HEK293 (cell line): ENCODE measurements around the gene PHF10.

Experiments used
- CTCF ChIA-PET: fragments of 350-600 bp; formaldehyde crosslinking; extraction: SDS; loops from one replicate; lab custom pipeline; 2021; ENCODE audit warnings: antibody characterized with exemption; lab: Yijun Ruan, JAX
- POLR2A ChIA-PET: fragments of 300-600 bp; formaldehyde crosslinking; extraction: SDS; loops from one replicate; lab custom pipeline; 2020; ENCODE audit warnings: antibody characterized with exemption, inconsistent platforms; lab: Yijun Ruan, JAX
- H3K27ac ChIP-seq: fragments of 200-500 bp; sonication (Bioruptor generic); 2 replicates; pipeline ENCODE4 v1.5.1; 2014; ENCODE audit warnings: low read depth, low read length, control low read depth, inconsistent platforms; ENCODE audit errors: extremely low read depth
- H3K36me3 ChIP-seq, 2 experiments: fragments of 200-500 bp in 1 of 2; sonication (Bioruptor generic) in 1 of 2; 1 replicate in 1 of 2; 2 replicates in 1 of 2; pipeline ENCODE4 v1.5.1; 2014 to 2017; ENCODE audit warnings: inconsistent platforms in 2 of 2, low read length in 2 of 2; ENCODE audit not compliant: control insufficient read depth in 2 of 2, insufficient read depth in 1 of 2
- H3K4me1 ChIP-seq: fragments of 200-500 bp; sonication (Bioruptor generic); 2 replicates; pipeline ENCODE4 v1.5.1; 2014; ENCODE audit warnings: mild to moderate bottlenecking, low read length, inconsistent platforms; ENCODE audit not compliant: control insufficient read depth, insufficient read depth
- H3K4me3 ChIP-seq: 2 replicates; pipeline ENCODE4 v1.5.1; 2011; ENCODE audit warnings: low read depth, mild to moderate bottlenecking, control low read depth, low read length, moderate library complexity
- H3K9me3 ChIP-seq: fragments of 200-500 bp; sonication (Bioruptor generic); 2 replicates; pipeline ENCODE4 v1.5.1; 2014; ENCODE audit warnings: low read depth, low read length, inconsistent platforms; ENCODE audit not compliant: control insufficient read depth, insufficient read depth
- FEZF1 ChIP-seq: fragments of 450-650 bp; formaldehyde crosslinking; IDR thresholded peaks from 2 replicates; pipeline ENCODE4 v1.5.1; 2016; ENCODE audit warnings: missing biosample characterization, missing genetic modification characterization
- GFI1B ChIP-seq: fragments of 450-650 bp; formaldehyde crosslinking; IDR thresholded peaks from 2 replicates; pipeline ENCODE4 v1.5.1; 2016; ENCODE audit warnings: missing biosample characterization, missing genetic modification characterization
- GLIS2 ChIP-seq: fragments of 450-650 bp; formaldehyde crosslinking; IDR thresholded peaks from 2 replicates; pipeline ENCODE4 v1.5.1; 2016; ENCODE audit warnings: missing biosample characterization, missing genetic modification characterization
- HOXC10 ChIP-seq: sonication (generic); formaldehyde crosslinking; IDR thresholded peaks from 2 replicates; pipeline ENCODE4 v1.8.1; 2023; ENCODE audit warnings: mild to moderate bottlenecking, missing genetic modification reagents
- HOXD13 ChIP-seq: sonication (generic); formaldehyde crosslinking; IDR thresholded peaks from 2 replicates; pipeline ENCODE4 v1.8.0; 2022; ENCODE audit warnings: missing genetic modification reagents, borderline replicate concordance
- PRDM1 ChIP-seq: fragments of 450-650 bp; formaldehyde crosslinking; IDR thresholded peaks from 2 replicates; pipeline ENCODE4; 2016; ENCODE audit warnings: missing biosample characterization, missing genetic modification characterization
- SCRT1 ChIP-seq: fragments of 450-650 bp; formaldehyde crosslinking; IDR thresholded peaks from 2 replicates; pipeline ENCODE4 v1.5.1; 2016; ENCODE audit warnings: missing biosample characterization, missing genetic modification characterization, borderline replicate concordance
- ZBTB21 ChIP-seq: fragments of 450-650 bp; formaldehyde crosslinking; IDR thresholded peaks from 2 replicates; pipeline ENCODE4 v1.5.1; 2017; ENCODE audit warnings: missing biosample characterization, missing genetic modification characterization
- ZFP41 ChIP-seq: fragments of 450-650 bp; formaldehyde crosslinking; IDR thresholded peaks from 2 replicates; pipeline ENCODE4 v1.5.1; 2016; ENCODE audit warnings: missing biosample characterization, missing genetic modification characterization, borderline replicate concordance
- ZNF132 ChIP-seq: fragments of 450-650 bp; formaldehyde crosslinking; IDR thresholded peaks from 2 replicates; pipeline ENCODE4 v1.5.1; 2017; ENCODE audit warnings: missing biosample characterization, missing genetic modification characterization, borderline replicate concordance
- ZNF157 ChIP-seq: fragments of 450-650 bp; formaldehyde crosslinking; IDR thresholded peaks from 2 replicates; pipeline ENCODE4 v1.5.1; 2016; ENCODE audit warnings: missing biosample characterization, missing genetic modification characterization
- ZNF19 ChIP-seq: fragments of 450-650 bp; formaldehyde crosslinking; IDR thresholded peaks from 2 replicates; pipeline ENCODE4; 2016; ENCODE audit warnings: missing biosample characterization, missing genetic modification characterization, low read depth
- ZNF239 ChIP-seq: fragments of 450-650 bp; formaldehyde crosslinking; IDR thresholded peaks from 2 replicates; pipeline ENCODE4 v1.5.1; 2016; ENCODE audit warnings: missing biosample characterization, missing genetic modification characterization
- ZNF335 ChIP-seq: fragments of 450-650 bp; formaldehyde crosslinking; conservative IDR thresholded peaks from 2 replicates; pipeline ENCODE4 v1.5.1; 2016; ENCODE audit warnings: missing biosample characterization, missing genetic modification characterization
- ZNF394 ChIP-seq: fragments of 450-650 bp; formaldehyde crosslinking; IDR thresholded peaks from 2 replicates; pipeline ENCODE4 v1.5.1; 2016; ENCODE audit warnings: missing biosample characterization, missing genetic modification characterization, mild to moderate bottlenecking, moderate library complexity, borderline replicate concordance
- ZNF501 ChIP-seq: fragments of 450-650 bp; formaldehyde crosslinking; IDR thresholded peaks from 2 replicates; pipeline ENCODE4 v1.5.1; 2016; ENCODE audit warnings: missing biosample characterization, missing genetic modification characterization
- ZNF530 ChIP-seq: fragments of 450-650 bp; formaldehyde crosslinking; IDR thresholded peaks from 2 replicates; pipeline ENCODE4 v1.5.1; 2016; ENCODE audit warnings: low read depth, missing biosample characterization, missing genetic modification characterization
- ZNF548 ChIP-seq: fragments of 450-650 bp; formaldehyde crosslinking; IDR thresholded peaks from 2 replicates; pipeline ENCODE4 v1.5.1; 2016; ENCODE audit warnings: missing biosample characterization, missing genetic modification characterization
- ZNF660 ChIP-seq: fragments of 450-650 bp; IDR thresholded peaks from 2 replicates; pipeline ENCODE4 v1.5.1; 2018; ENCODE audit warnings: missing biosample characterization, mild to moderate bottlenecking, missing genetic modification characterization
- ZNF747 ChIP-seq: fragments of 450-650 bp; formaldehyde crosslinking; IDR thresholded peaks from 2 replicates; pipeline ENCODE4 v1.5.1; 2016; ENCODE audit warnings: missing biosample characterization, missing genetic modification characterization
- ZNF791 ChIP-seq: fragments of 450-650 bp; formaldehyde crosslinking; IDR thresholded peaks from 2 replicates; pipeline ENCODE4 v1.5.1; 2016; ENCODE audit warnings: missing biosample characterization, missing genetic modification characterization
- TF ChIP-seq, protein P1 (sequence below): IDR thresholded peaks from 2 replicates; pipeline ENCODE4 v1.6.1; 2011; ENCODE audit warnings: mild to moderate bottlenecking, low read depth, low read length, borderline replicate concordance
- TF ChIP-seq, protein P2 (sequence below): fragments of 450-650 bp; formaldehyde crosslinking; IDR thresholded peaks from 2 replicates; pipeline ENCODE4 v1.5.1; 2016; ENCODE audit warnings: missing biosample characterization, missing genetic modification characterization
- TF ChIP-seq, protein P3 (sequence below): fragments of 450-650 bp; formaldehyde crosslinking; IDR thresholded peaks from 2 replicates; pipeline ENCODE4 v1.5.1; 2016; ENCODE audit warnings: missing biosample characterization, missing genetic modification characterization
- TF ChIP-seq, protein P4 (sequence below): fragments of 450-650 bp; formaldehyde crosslinking; IDR thresholded peaks from 2 replicates; pipeline ENCODE4 v1.5.1; 2016; ENCODE audit warnings: missing biosample characterization, missing genetic modification characterization
- TF ChIP-seq, protein P5 (sequence below): fragments of 450-650 bp; formaldehyde crosslinking; IDR thresholded peaks from 2 replicates; pipeline ENCODE4 v1.5.1; 2016; ENCODE audit warnings: missing biosample characterization, missing genetic modification characterization
- TF ChIP-seq, protein P6 (sequence below): fragments of 450-650 bp; formaldehyde crosslinking; IDR thresholded peaks from 2 replicates; pipeline ENCODE4 v1.5.1; 2016; ENCODE audit warnings: missing biosample characterization, missing genetic modification characterization

The PHF10 gene

DNA sequence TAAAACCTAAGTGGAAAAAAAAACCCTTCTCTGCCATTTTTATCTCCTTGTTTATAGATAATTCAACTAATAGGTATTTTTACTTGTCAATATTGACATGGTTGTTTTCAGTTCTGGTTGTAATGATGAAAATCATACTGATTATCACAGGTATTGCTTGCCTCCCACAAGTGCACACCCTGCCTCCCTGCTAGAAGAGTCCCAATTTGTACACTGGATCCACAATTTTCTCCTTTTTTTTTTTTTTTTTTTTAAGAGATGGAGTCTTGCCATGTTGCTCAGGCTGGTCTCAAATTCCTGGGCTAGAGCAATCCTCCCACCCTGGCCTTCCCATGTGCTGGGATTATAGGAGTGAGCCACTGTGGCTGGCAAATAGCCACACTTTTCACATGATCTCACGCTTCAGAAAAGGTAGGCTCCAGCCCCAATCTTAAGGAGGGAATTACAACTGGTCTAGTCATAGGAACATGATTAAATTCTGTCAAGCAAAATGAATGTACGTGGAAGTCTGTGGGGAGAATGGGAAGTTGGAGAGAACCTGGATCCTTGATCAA, 14.8 kb upstream of the PHF10 start:
- H3K4me3 ChIP-seq = no peak overlapping the region
- H3K4me1 ChIP-seq = peaks cover 13% of the 10 kb centered on the region
- peak overlapping the region; percentile 18 for H3K27ac ChIP-seq
- H3K9me3 ChIP-seq = no peaks in the 10 kb centered on the region
- no peaks in the 10 kb centered on the region for H3K36me3 ChIP-seq
- ChIA-PET CTCF (no interaction called here), POLR2A (interaction anchor here (1.2 kb wide), 1 partner anchor 14 kb away, joined by 3 read pairs; no protein-coding TSS in a partner anchor)
- TF ChIP-seq, protein P1, sequence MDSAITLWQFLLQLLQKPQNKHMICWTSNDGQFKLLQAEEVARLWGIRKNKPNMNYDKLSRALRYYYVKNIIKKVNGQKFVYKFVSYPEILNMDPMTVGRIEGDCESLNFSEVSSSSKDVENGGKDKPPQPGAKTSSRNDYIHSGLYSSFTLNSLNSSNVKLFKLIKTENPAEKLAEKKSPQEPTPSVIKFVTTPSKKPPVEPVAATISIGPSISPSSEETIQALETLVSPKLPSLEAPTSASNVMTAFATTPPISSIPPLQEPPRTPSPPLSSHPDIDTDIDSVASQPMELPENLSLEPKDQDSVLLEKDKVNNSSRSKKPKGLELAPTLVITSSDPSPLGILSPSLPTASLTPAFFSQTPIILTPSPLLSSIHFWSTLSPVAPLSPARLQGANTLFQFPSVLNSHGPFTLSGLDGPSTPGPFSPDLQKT = no peak
- TF ChIP-seq, protein P2, sequence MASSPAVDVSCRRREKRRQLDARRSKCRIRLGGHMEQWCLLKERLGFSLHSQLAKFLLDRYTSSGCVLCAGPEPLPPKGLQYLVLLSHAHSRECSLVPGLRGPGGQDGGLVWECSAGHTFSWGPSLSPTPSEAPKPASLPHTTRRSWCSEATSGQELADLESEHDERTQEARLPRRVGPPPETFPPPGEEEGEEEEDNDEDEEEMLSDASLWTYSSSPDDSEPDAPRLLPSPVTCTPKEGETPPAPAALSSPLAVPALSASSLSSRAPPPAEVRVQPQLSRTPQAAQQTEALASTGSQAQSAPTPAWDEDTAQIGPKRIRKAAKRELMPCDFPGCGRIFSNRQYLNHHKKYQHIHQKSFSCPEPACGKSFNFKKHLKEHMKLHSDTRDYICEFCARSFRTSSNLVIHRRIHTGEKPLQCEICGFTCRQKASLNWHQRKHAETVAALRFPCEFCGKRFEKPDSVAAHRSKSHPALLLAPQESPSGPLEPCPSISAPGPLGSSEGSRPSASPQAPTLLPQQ (tag by site-specific recombination) = 0 out of 2 replicates have a peak, but pooled peaks have one; percentile 8
- no peak for TF ChIP-seq ZFP41
- 0 out of 2 replicates have a peak, but pooled peaks have one; percentile 34 for TF ChIP-seq ZNF501 (tag by site-specific recombination)
- TF ChIP-seq, protein P3, sequence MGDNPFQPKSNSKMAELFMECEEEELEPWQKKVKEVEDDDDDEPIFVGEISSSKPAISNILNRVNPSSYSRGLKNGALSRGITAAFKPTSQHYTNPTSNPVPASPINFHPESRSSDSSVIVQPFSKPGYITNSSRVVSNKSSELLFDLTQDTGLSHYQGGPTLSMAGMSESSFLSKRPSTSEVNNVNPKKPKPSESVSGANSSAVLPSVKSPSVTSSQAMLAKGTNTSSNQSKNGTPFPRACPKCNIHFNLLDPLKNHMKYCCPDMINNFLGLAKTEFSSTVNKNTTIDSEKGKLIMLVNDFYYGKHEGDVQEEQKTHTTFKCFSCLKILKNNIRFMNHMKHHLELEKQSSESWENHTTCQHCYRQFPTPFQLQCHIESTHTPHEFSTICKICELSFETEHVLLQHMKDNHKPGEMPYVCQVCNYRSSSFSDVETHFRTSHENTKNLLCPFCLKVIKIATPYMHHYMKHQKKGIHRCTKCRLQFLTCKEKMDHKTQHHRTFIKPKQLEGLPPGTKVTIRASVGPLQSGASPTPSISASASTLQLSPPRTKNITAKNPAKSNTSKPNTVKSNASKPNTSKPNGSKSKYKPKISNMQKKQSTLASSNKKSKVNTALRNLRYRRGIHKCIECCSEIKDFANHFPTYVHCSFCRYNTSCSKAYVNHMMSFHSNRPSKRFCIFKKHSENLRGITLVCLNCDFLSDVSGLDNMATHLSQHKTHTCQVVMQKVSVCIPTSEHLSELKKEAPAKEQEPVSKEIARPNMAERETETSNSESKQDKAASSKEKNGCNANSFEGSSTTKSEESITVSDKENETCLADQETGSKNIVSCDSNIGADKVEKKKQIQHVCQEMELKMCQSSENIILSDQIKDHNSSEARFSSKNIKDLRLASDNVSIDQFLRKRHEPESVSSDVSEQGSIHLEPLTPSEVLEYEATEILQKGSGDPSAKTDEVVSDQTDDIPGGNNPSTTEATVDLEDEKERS (tag by site-specific recombination) = no peak
- TF ChIP-seq ZNF791 (tag by site-specific recombination) = no peak
- no peak for TF ChIP-seq ZNF530 (tag by site-specific recombination)
- no peak for TF ChIP-seq HOXD13 (CRISPR knock-in tag)
- TF ChIP-seq SCRT1 (tag by site-specific recombination) = peak; percentile 57; the same call in 1 of the 2 replicates
- no peak for TF ChIP-seq ZNF548 (tag by site-specific recombination)
- TF ChIP-seq ZNF394 (tag by site-specific recombination) = no peak
- TF ChIP-seq, protein P4, sequence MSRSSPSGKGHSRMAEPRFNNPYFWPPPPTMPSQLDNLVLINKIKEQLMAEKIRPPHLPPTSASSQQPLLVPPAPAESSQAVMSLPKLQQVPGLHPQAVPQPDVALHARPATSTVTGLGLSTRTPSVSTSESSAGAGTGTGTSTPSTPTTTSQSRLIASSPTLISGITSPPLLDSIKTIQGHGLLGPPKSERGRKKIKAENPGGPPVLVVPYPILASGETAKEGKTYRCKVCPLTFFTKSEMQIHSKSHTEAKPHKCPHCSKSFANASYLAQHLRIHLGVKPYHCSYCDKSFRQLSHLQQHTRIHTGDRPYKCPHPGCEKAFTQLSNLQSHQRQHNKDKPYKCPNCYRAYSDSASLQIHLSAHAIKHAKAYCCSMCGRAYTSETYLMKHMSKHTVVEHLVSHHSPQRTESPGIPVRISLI (tag by site-specific recombination) = 0 out of 2 replicates have a peak, but pooled peaks have one; percentile 55
- peak; percentile 35; the same call in 1 of the 2 replicates for TF ChIP-seq ZNF335
- no peak for TF ChIP-seq PRDM1 (tag by site-specific recombination)
- TF ChIP-seq ZNF19 (tag by site-specific recombination) = no peak
- TF ChIP-seq, protein P5, sequence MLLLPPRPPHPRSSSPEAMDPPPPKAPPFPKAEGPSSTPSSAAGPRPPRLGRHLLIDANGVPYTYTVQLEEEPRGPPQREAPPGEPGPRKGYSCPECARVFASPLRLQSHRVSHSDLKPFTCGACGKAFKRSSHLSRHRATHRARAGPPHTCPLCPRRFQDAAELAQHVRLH (tag by site-specific recombination) = no peak
- TF ChIP-seq ZNF157 = no peak
- TF ChIP-seq ZNF132 (tag by site-specific recombination) = no peak
- TF ChIP-seq ZNF660 (tag by site-specific recombination) = no peak
- peak; percentile 54; the same call in 1 of the 2 replicates for TF ChIP-seq FEZF1
- TF ChIP-seq, protein P6, sequence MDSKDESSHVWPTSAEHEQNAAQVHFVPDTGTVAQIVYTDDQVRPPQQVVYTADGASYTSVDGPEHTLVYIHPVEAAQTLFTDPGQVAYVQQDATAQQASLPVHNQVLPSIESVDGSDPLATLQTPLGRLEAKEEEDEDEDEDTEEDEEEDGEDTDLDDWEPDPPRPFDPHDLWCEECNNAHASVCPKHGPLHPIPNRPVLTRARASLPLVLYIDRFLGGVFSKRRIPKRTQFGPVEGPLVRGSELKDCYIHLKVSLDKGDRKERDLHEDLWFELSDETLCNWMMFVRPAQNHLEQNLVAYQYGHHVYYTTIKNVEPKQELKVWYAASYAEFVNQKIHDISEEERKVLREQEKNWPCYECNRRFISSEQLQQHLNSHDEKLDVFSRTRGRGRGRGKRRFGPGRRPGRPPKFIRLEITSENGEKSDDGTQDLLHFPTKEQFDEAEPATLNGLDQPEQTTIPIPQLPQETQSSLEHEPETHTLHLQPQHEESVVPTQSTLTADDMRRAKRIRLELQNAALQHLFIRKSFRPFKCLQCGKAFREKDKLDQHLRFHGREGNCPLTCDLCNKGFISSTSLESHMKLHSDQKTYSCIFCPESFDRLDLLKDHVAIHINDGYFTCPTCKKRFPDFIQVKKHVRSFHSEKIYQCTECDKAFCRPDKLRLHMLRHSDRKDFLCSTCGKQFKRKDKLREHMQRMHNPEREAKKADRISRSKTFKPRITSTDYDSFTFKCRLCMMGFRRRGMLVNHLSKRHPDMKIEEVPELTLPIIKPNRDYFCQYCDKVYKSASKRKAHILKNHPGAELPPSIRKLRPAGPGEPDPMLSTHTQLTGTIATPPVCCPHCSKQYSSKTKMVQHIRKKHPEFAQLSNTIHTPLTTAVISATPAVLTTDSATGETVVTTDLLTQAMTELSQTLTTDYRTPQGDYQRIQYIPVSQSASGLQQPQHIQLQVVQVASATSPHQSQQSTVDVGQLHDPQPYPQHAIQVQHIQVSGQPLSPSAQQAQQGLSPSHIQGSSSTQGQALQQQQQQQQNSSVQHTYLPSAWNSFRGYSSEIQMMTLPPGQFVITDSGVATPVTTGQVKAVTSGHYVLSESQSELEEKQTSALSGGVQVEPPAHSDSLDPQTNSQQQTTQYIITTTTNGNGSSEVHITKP = 0 out of 2 replicates have a peak, but pooled peaks have one; percentile 48
- TF ChIP-seq ZBTB21 (tag by site-specific recombination) = no peak
- TF ChIP-seq GLIS2 (tag by site-specific recombination) = no peak
- no peak for TF ChIP-seq ZNF239 (tag by site-specific recombination)
- TF ChIP-seq HOXC10 = no peak
- TF ChIP-seq ZNF747 (tag by site-specific recombination) = no peak
- no peak for TF ChIP-seq GFI1B (tag by site-specific recombination)
